Measurements from ENCODE around the gene ZNF682. TPM values are rescaled to one million over a fixed set of nuclear protein-coding genes. Genes with fewer than 3 reads are reported as not detected.
"Not testable (repeated sequence)": the region's sequence is repeated elsewhere in the genome, so short reads cannot be mapped to it uniquely, and the experiment has no call there.

ZNF682 gene
- total and polyA plus RNA-seq, 3 donors from 2014 or later: 4.1 to 5.4 (median 5.1) TPM

DNA sequence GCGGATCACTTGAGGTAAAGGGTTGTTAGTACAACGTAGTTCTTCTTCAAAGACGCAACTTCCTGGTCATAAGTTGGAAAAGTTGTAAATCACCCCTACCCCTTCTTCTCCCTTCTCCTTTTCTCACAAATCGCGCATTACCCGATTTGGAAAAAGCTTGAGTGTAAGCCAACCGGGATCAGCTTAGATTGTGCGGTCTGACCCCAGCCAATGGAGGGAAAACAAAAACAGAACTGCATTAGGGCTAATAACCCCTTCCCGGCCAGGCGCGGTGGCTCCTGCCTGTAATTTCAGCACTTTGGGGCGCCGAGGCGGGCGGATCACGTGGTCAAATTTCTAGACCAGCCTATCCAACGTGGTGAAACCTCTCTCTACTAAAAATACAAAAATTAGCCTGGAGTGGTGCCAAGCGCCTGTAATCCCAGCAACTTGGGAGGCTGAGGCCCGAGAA lies 39.3 kb upstream of the ZNF682 start:
- no peaks in the 10 kb centered on the region for H3K27me3 ChIP-seq
- no peaks in the 10 kb centered on the region for H3K36me3 ChIP-seq (ENCODE audit: low read depth, missing control alignments)
- peak; percentile 25 for DNase-seq
- WGBS, 2 donors: 1 to 2% methylated on average over 19 of the region's 19 CpGs
- peaks cover 3% of the 10 kb centered on the region for H3K4me1 ChIP-seq
- intact Hi-C loops (cut with DNase I; ENCODE audit: low total_unique reads): no loop called here
- H3K4me3 ChIP-seq: peak overlapping the region; percentile 52 to 68
- no peaks in the 10 kb centered on the region for H3K9me3 ChIP-seq
- peak overlapping the region in 1 of 2 donors; percentile 64 for H3K27ac ChIP-seq
- TF ChIP-seq POLR2A (IDR thresholded peaks at IDR 0.05) (no peak), CTCF (IDR thresholded peaks at IDR 0.05) (no peak)

DNA sequence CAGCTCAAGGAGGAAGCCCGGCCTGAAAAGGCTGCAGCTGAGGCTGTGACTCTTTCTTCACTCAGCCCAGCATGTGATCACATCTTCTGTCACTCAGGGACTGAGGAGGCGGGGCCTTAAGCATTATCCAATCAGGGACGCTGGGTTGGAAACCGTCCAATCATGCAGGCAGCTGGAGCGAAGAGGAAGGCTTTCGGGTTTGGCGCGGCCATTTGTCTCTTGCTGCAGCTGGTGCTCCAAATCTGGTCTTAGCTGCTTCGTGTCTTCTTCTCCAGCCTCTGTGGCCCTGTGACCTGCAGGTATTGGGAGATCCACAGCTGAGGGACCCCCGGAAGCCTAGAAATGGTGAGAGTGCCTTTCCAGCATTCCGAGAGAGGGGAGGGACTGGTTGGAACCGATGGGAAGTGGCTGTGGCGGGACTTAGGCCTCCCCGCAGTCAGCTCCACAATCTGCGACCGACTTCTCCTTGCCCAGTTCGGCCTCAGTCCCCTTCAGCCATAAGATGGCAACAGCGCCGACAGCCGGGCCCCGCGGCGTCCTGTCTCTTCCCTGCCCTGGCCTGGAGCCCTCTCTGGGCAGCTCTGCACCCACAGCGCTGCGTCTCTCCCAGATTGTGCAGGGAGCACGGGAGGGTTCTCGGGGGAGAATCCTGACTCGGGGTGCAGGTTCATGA lies 38.6 kb upstream of the ZNF682 start, which contains the start of gene ZNF90:
Gene ZNF90, plus strand, starts transcription at position 210 of the 673 bp plus-strand sequence. Its CDS starts 133 bp downstream, at position 343.
- DNase-seq: peak; percentile 98
- intact Hi-C loops (cut with DNase I; ENCODE audit: low total_unique reads): no loop called here
- H3K36me3 ChIP-seq (ENCODE audit: low read depth, missing control alignments): no peaks in the 10 kb centered on the region
- no peak for TF ChIP-seq POLR2A (IDR thresholded peaks at IDR 0.05)
- TF ChIP-seq CTCF (IDR thresholded peaks at IDR 0.05): no peak
- no peaks in the 10 kb centered on the region for H3K9me3 ChIP-seq
- 1 to 3% methylated on average over 26 to 27 of the region's 28 CpGs for WGBS, 2 donors
- peak within 1 kb of the TSS; percentile 52 to 68 for H3K4me3 ChIP-seq
- H3K27me3 ChIP-seq: no peaks in the 10 kb centered on the region
- H3K27ac ChIP-seq: peak within 1 kb of the TSS in 1 of 2 donors; percentile 64
- H3K4me1 ChIP-seq: peaks cover 3% of the 10 kb centered on the region

DNA sequence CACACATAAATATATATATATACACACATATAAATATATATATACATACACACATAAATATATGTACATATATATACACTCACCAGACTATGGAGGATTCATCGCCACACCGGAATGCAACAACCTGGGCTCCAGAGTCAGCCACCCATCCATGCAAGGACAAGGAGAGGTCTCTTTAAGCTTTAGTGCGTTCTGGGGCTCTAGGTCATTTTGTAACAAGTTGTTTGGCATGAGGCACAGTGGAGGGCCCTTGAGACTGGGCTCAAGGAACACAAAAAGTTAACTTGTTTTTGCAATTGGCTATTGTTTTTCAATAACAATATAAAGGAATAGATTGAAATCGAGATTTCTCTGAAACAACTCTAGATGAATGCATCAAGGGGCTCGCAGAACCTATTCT lies 33.6 kb upstream of the ZNF682 start:
- no peak overlapping the region for H3K27ac ChIP-seq
- no peak for DNase-seq
- no peaks in the 10 kb centered on the region for H3K9me3 ChIP-seq
- TF ChIP-seq CTCF (IDR thresholded peaks at IDR 0.05) (no peak), POLR2A (IDR thresholded peaks at IDR 0.05) (no peak)
- no peaks in the 10 kb centered on the region for H3K27me3 ChIP-seq
- no peaks in the 10 kb centered on the region for H3K4me1 ChIP-seq
- intact Hi-C loops (cut with DNase I; ENCODE audit: low total_unique reads): no loop called here
- no peaks in the 10 kb centered on the region for H3K36me3 ChIP-seq (ENCODE audit: low read depth, missing control alignments)
- 84 to 88% methylated on average over 5 of the region's 5 CpGs for WGBS, 2 donors
- H3K4me3 ChIP-seq: no peak overlapping the region

DNA sequence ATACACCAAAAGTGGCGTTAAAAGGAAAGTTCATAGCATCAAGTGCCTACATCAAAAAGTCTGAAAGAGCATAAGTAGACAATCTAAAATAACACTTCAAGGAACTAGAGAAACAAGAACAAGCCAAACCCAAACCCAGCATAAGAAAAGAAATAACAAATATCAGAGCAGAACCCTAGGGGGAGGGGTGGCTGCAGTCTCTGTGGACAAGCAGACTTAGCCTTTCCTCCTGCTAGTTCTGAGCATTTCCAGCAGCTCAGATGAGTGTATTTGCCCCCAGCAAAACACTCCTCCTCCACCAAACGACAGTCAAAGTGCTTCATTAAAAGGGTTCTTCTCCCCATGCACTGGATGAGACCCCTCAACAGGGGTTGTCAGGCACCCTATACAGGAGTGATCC lies 31.4 kb upstream of the ZNF682 start:
- no peak overlapping the region for H3K4me3 ChIP-seq
- H3K36me3 ChIP-seq (ENCODE audit: low read depth, missing control alignments): no peaks in the 10 kb centered on the region
- WGBS, 2 donors: 75 to 77% methylated on average over 2 of the region's 2 CpGs
- no peaks in the 10 kb centered on the region for H3K9me3 ChIP-seq
- intact Hi-C loops (cut with DNase I; ENCODE audit: low total_unique reads): no loop called here
- H3K27me3 ChIP-seq: no peaks in the 10 kb centered on the region
- no peak overlapping the region for H3K27ac ChIP-seq
- TF ChIP-seq POLR2A (IDR thresholded peaks at IDR 0.05): no peak
- no peak for TF ChIP-seq CTCF (IDR thresholded peaks at IDR 0.05)
- H3K4me1 ChIP-seq: no peaks in the 10 kb centered on the region
- no peak for DNase-seq

- H3K36me3 ChIP-seq (ENCODE audit: low read depth, missing control alignments); H3K27ac ChIP-seq; H3K9me3 ChIP-seq; H3K4me1 ChIP-seq; H3K27me3 ChIP-seq; H3K4me3 ChIP-seq; intact Hi-C loops (cut with DNase I; ENCODE audit: low total_unique reads); DNase-seq: not testable (repeated sequence)
- WGBS, 2 donors: 41 to 43% methylated on average over 7 of the region's 7 CpGs
Measured at GRCh38 chr19:20068559-20068958, 29.3 kb upstream of the ZNF682 start.

All from testis (tissue), 3 donors.